Vagina (tissue), 2 donors: Measurements from ENCODE around the gene PTBP1. TPM values are rescaled to one million over a fixed set of nuclear protein-coding genes. Genes with fewer than 3 reads are reported as not detected.

Source experiments
- DNase-seq, 2 donors: peaks; one replicate each; pipeline ENCODE4 v3.0.0-alpha.2; 2017; ENCODE audit errors: extremely low spot score in 2 of 2
- H3K27ac ChIP-seq: fragments of 200-600 bp; sonication (generic); one replicate; pipeline ENCODE4 v1.5.1; 2019
- H3K27me3 ChIP-seq: fragments of 200-600 bp; sonication (generic); one replicate; pipeline ENCODE4 v1.5.1; 2019
- H3K36me3 ChIP-seq, 2 donors: fragments of 200-600 bp; sonication (generic); one replicate each; pipeline ENCODE4 v1.5.1; 2017 to 2019
- H3K4me1 ChIP-seq: fragments of 200-600 bp; sonication (generic); one replicate; pipeline ENCODE4 v1.5.1; 2019
- H3K4me3 ChIP-seq, 2 donors: fragments of 200-600 bp; sonication (generic); 1 replicate in 1 of 2; 2 replicates in 1 of 2; pipeline ENCODE4 v1.5.1; 2016 to 2019
- H3K9me3 ChIP-seq: fragments of 200-600 bp; sonication (generic); one replicate; pipeline ENCODE4 v1.5.1; 2019
- POLR2A ChIP-seq, 2 donors: fragments of 450-650 bp; IDR thresholded peaks; one replicate each; pipeline ENCODE4 v1.6.1; 2017; ENCODE audit warnings: antibody characterized with exemption in 2 of 2, mild to moderate bottlenecking in 2 of 2, moderate library complexity in 2 of 2
- POLR2AphosphoS5 ChIP-seq, 2 donors: sonication (generic); formaldehyde crosslinking; IDR thresholded peaks; one replicate each; pipeline ENCODE4 v1.9.0; 2017; ENCODE audit warnings: antibody characterized with exemption in 2 of 2, mild to moderate bottlenecking in 2 of 2, low read depth in 1 of 2; ENCODE audit not compliant: insufficient read depth in 1 of 2
- intact Hi-C: fragments of 100-400 bp; cut with DNase I; formaldehyde crosslinking; loops from one replicate; pipeline ENCODE4 v1.15.1; 2023
- total RNA-seq: library from RNA; depleted of rRNA; stranded (reverse); fragments of >200 nt; gene quantifications from one replicate; pipeline ENCODE4 v1.2.3, GENCODE V29; 2016
- TF ChIP-seq, protein P1 (sequence below), 3 experiments: fragments of 450-650 bp in 2 of 3; fragments of 200-600 bp in 1 of 3; sonication (generic) in 1 of 3; IDR thresholded peaks; one replicate each; pipeline ENCODE4 v1.5.1; 2017 to 2019; ENCODE audit warnings: antibody characterized with exemption in 3 of 3, mild to moderate bottlenecking in 2 of 3, moderate library complexity in 2 of 3

The PTBP1 gene
- total RNA-seq, 1 donor from 2014 or later = 230 TPM

GRCh38 chr19:778910-779653, 18.2 kb upstream of the PTBP1 start:
- H3K4me3 ChIP-seq = peak overlapping the region in 1 of 2 donors; percentile 1
- TF ChIP-seq, protein P1, sequence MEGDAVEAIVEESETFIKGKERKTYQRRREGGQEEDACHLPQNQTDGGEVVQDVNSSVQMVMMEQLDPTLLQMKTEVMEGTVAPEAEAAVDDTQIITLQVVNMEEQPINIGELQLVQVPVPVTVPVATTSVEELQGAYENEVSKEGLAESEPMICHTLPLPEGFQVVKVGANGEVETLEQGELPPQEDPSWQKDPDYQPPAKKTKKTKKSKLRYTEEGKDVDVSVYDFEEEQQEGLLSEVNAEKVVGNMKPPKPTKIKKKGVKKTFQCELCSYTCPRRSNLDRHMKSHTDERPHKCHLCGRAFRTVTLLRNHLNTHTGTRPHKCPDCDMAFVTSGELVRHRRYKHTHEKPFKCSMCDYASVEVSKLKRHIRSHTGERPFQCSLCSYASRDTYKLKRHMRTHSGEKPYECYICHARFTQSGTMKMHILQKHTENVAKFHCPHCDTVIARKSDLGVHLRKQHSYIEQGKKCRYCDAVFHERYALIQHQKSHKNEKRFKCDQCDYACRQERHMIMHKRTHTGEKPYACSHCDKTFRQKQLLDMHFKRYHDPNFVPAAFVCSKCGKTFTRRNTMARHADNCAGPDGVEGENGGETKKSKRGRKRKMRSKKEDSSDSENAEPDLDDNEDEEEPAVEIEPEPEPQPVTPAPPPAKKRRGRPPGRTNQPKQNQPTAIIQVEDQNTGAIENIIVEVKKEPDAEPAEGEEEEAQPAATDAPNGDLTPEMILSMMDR (IDR thresholded peaks at IDR 0.05) = no peak
- TF ChIP-seq POLR2AphosphoS5 (IDR thresholded peaks at IDR 0.05; ENCODE audit: insufficient read depth in 1 of 2, low read depth in 1 of 2) = peak; percentile 65 to 76
- H3K27me3 ChIP-seq = no peaks in the 10 kb centered on the region
- H3K36me3 ChIP-seq = no peaks in the 10 kb centered on the region
- H3K4me1 ChIP-seq = peaks cover 16% of the 10 kb centered on the region
- no peak for DNase-seq
- no peaks in the 10 kb centered on the region for H3K9me3 ChIP-seq
- peak overlapping the region; percentile 68 for H3K27ac ChIP-seq
- intact Hi-C loops = loop anchor here (10.0 kb wide), 1 partner anchor 86 kb away; no protein-coding TSS in a partner anchor

DNA sequence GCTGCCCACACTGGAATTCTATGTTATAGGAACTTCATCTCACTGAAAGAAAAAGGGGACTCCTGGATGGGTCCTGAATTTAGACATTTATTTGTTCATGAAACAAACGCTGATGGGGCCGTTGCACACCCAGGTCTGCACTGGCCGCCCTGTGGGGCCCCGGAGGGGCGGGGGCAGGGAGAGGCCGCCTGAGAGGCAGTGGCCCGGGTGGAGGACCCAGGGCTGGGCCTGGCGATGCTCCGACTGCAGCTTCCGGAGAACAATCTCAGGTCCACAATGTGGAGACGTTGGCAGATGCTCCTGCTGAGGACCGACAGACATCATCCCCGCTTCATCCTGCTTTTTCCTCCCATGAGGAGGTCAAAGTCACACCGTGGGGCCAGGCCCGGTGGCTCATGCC, 16.3 kb upstream of the PTBP1 start:
- no peaks in the 10 kb centered on the region for H3K9me3 ChIP-seq
- no peak for DNase-seq
- peaks cover 16% of the 10 kb centered on the region for H3K4me1 ChIP-seq
- no peak overlapping the region for H3K4me3 ChIP-seq
- no peak overlapping the region for H3K27ac ChIP-seq
- intact Hi-C loops = no loop called here
- TF ChIP-seq POLR2AphosphoS5 (IDR thresholded peaks at IDR 0.05; ENCODE audit: insufficient read depth in 1 of 2, low read depth in 1 of 2) (no peak), POLR2A (IDR thresholded peaks at IDR 0.05) (no peak)
- TF ChIP-seq, protein P1 (IDR thresholded peaks at IDR 0.05) = no peak
- no peaks in the 10 kb centered on the region for H3K27me3 ChIP-seq
- no peaks in the 10 kb centered on the region for H3K36me3 ChIP-seq

DNA sequence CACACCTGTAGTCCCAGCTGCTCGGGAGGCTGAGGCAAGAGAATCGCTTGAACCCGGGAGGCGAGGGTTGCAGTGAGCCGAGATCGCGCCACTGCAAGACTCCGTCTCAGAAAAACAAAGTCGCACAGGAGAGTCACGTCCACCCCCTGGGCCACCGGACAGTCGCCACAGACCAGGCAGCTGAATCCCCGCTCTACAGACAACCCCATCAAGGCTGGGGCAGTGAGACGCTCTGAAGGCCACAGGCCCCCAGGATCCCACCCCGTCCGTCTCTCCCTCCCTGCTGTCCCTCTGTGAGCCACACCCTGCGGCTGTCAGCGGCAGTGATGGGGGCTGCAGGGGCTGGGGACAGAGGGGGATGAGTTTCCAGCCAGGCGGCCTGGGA, 15.5 kb upstream of the PTBP1 start:
- H3K27ac ChIP-seq = no peak overlapping the region
- H3K27me3 ChIP-seq = no peaks in the 10 kb centered on the region
- no peak for DNase-seq
- H3K4me3 ChIP-seq = peak overlapping the region in 1 of 2 donors; percentile 11
- TF ChIP-seq, protein P1 (IDR thresholded peaks at IDR 0.05) = no peak
- TF ChIP-seq POLR2A (IDR thresholded peaks at IDR 0.05) (no peak), POLR2AphosphoS5 (IDR thresholded peaks at IDR 0.05; ENCODE audit: insufficient read depth in 1 of 2, low read depth in 1 of 2) (no peak)
- intact Hi-C loops = no loop called here
- peaks cover 16% of the 10 kb centered on the region for H3K4me1 ChIP-seq
- H3K36me3 ChIP-seq = no peaks in the 10 kb centered on the region
- no peaks in the 10 kb centered on the region for H3K9me3 ChIP-seq

- H3K36me3 ChIP-seq = no peaks in the 10 kb centered on the region
- peak overlapping the region in 1 of 2 donors; percentile 11 for H3K4me3 ChIP-seq
- no peak for TF ChIP-seq POLR2A (IDR thresholded peaks at IDR 0.05)
- no peak for TF ChIP-seq POLR2AphosphoS5 (IDR thresholded peaks at IDR 0.05; ENCODE audit: insufficient read depth in 1 of 2, low read depth in 1 of 2)
- TF ChIP-seq, protein P1 (IDR thresholded peaks at IDR 0.05) = no peak
- intact Hi-C loops = no loop called here
- no peaks in the 10 kb centered on the region for H3K27me3 ChIP-seq
- H3K9me3 ChIP-seq = no peaks in the 10 kb centered on the region
- DNase-seq = no peak
- H3K27ac ChIP-seq = peak overlapping the region; percentile 27
- H3K4me1 ChIP-seq = peaks cover 16% of the 10 kb centered on the region
Measured at GRCh38 chr19:782185-782877, 14.9 kb upstream of the PTBP1 start.
